Mucosa of descending colon (tissue), 3 donors: ENCODE data around the gene MIX23. TPM values are rescaled to one million over a fixed set of nuclear protein-coding genes. Genes with fewer than 3 reads are reported as not detected.

Experiments
- ATAC-seq: fragments of 200-7000 bp; cut with Tn5 transposase; one replicate; pipeline ENCODE4 v1.9.1; 2020; ENCODE audit warnings: mild to moderate bottlenecking, moderate library complexity
- DNase-seq, 3 donors: peaks; one replicate each; pipeline ENCODE4 v3.0.0-alpha.2; 2020
- H3K36me3 ChIP-seq: fragments of 200-600 bp; one replicate; pipeline ENCODE4 v1.8.0; 2021; ENCODE audit warnings: low read depth, mild to moderate bottlenecking
- H3K4me1 ChIP-seq: fragments of 200-600 bp; one replicate; pipeline ENCODE4 v1.8.0; 2021; ENCODE audit warnings: low read depth, mild to moderate bottlenecking
- H3K4me3 ChIP-seq: fragments of 200-600 bp; one replicate; pipeline ENCODE4 v1.8.0; 2021; ENCODE audit warnings: mild to moderate bottlenecking
- H3K9me3 ChIP-seq: fragments of 200-600 bp; one replicate; pipeline ENCODE4 v1.8.0; 2021; ENCODE audit warnings: mild to moderate bottlenecking
- intact Hi-C, 2 donors: fragments of 100-400 bp; cut with DNase I in 1 of 2; cut with micrococcal nuclease in 1 of 2; formaldehyde crosslinking; loops; one replicate each; pipeline versions ENCODE4 v1.11.0 to v1.11.1; 2022; cut with DNase I, micrococcal nuclease
- total RNA-seq, 3 donors: library from RNA; stranded (reverse); fragmentation: NEBNext Ultra II Directional in 2 of 3; extraction: Animal tissue kit (Norgen Biotek cat#: 25700) in 2 of 3; gene quantifications; one replicate each; pipeline versions ENCODE4 v1.2.1 to v1.2.4, GENCODE V29; 2021 to 2023
- TF ChIP-seq, protein P1 (sequence below): fragments of 200-600 bp; IDR thresholded peaks from one replicate; pipeline ENCODE4 v1.8.0; 2022; ENCODE audit warnings: antibody characterized with exemption, mild to moderate bottlenecking
- donor health status: DM: no; HTN: no; CAD: no; lungs with moderate emphysema.
- donor health status: DM: no; HTN: no; CAD: no.
- donor health status: DM: no; HTN: yes; CAD: no.

Gene MIX23
- total RNA-seq, 3 donors from 2014 or later, result 27.5 to 37.7 (median 33.2) TPM

DNA sequence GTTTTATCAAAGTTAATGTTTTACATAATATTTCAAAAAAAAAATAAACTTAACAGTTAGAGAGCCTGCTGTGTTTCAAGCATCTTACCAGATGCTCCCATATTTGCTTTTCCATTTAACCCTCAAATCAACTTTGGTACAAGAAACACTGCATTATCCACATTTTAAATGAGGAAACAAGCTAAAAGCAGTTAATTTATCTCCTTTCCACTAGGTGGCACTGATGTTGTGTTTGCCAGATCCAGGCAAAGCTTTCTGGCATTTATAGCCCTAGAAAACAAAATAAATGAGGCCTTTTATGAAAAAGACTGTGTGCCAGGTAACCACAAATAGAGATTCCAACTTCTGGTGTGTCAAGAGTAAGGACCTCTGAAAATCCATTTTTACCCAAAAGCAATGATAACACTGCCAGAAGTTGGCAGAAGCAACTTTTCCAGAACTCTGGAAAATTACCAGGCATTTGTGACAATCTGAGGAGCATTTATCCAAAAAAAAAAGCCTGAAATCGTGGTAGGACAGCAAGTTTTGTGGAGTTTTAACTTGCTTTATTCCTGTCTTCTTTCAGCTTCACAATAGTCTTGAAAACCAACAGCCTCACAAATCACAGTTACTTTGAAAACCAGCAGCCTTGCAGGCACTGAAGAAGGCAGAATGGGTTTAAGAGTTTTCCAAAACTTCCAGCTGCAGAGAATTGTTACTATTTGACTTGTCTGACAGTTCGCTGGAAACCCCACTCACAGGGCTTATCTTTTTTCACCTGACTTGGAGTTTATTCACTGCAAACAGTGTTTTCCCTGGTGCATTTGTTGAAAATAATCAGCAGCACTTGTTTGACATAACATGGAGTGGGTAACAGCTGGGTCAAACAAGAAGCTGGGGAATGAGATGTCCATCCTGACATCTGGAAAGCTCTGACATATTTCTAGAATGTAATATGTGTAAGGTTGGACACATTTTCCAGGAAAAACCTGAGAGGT lies 10.1 kb upstream of the MIX23 start:
- Histone ChIP-seq H3K9me3 (no peaks in the 10 kb centered on the region), H3K4me3 (no peak overlapping the region), H3K36me3 (no peaks in the 10 kb centered on the region), H3K4me1 (no peaks in the 10 kb centered on the region)
- DNase-seq (no peak), ATAC-seq (peak; percentile 62)
- intact Hi-C loops, result loop anchor here (10.0 kb wide), 2 partner anchors 282 to 292 kb away; partner anchors contain the start of gene PARP14 (in 1 of the 2)
- TF ChIP-seq, protein P1, sequence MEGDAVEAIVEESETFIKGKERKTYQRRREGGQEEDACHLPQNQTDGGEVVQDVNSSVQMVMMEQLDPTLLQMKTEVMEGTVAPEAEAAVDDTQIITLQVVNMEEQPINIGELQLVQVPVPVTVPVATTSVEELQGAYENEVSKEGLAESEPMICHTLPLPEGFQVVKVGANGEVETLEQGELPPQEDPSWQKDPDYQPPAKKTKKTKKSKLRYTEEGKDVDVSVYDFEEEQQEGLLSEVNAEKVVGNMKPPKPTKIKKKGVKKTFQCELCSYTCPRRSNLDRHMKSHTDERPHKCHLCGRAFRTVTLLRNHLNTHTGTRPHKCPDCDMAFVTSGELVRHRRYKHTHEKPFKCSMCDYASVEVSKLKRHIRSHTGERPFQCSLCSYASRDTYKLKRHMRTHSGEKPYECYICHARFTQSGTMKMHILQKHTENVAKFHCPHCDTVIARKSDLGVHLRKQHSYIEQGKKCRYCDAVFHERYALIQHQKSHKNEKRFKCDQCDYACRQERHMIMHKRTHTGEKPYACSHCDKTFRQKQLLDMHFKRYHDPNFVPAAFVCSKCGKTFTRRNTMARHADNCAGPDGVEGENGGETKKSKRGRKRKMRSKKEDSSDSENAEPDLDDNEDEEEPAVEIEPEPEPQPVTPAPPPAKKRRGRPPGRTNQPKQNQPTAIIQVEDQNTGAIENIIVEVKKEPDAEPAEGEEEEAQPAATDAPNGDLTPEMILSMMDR, result peak; percentile 14

DNA sequence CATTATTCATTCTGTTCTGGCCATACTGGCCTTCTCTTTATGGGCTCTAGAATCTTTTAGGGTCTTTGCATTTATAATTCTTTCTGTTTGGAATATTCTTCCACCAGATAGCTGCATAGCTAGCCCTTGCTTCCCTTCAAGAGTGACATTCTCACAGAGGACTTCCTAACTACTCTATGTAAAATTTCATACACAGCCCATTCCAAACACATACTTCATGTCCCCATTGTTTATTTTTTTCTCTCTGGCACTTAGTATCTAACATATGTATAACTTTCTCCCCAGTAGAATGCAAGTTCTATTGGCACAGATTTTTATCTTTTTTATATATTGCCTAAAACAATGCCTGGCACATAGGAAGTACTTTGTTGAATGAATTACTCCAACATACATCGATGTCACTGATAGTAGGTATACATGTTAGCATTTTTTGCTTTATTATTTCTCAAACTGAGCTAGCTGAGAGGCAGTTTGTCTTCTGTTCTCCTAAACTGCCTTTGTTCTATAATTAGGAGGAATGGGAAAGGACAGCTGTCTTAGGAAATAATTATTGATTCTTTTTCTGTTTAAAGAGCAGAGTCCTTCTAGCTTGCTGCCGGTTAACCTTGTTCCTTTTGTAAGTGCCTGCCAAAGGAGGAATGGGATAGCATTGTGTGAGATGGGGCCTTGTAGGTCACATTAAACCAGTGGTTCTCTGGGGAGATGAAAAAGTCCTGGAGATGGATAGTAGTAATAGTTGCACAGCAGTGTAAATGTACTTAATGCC lies 8.8 kb upstream of the MIX23 start:
- H3K9me3 ChIP-seq, result no peaks in the 10 kb centered on the region
- no peak overlapping the region for H3K4me3 ChIP-seq
- intact Hi-C loops, result loop anchor here (10.0 kb wide), 2 partner anchors 283 to 293 kb away; partner anchors contain the start of gene PARP14 (in 1 of the 2)
- TF ChIP-seq, protein P1, result no peak
- DNase-seq (no peak), ATAC-seq (no peak)
- no peaks in the 10 kb centered on the region for H3K36me3 ChIP-seq
- H3K4me1 ChIP-seq, result peaks cover 7% of the 10 kb centered on the region

DNA sequence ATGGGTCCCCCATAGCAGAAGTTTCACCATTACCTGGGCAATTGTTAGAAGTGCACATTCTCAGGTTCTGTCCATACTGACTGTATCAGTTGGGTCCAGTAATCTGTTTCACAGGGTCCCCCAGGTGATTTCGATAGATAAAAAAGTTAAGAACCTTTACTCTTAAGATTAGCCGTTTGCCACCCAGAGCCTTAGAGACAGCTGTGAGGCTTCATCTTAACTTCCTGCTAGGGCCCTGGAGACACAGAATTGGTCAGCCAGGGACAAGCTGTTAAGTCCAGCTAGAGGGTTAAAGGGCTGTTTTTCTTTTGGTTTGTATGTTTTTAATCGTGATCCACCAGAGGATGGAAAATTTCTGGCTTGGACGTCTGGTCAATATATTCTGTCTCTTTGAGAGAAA lies 7.6 kb upstream of the MIX23 start:
- intact Hi-C loops, result loop anchor here (10.0 kb wide), 2 partner anchors 284 to 294 kb away; partner anchors contain the start of gene PARP14 (in 1 of the 2)
- no peak for DNase-seq
- H3K4me1 ChIP-seq, result peaks cover 13% of the 10 kb centered on the region
- no peaks in the 10 kb centered on the region for H3K9me3 ChIP-seq
- TF ChIP-seq, protein P1, result no peak
- no peaks in the 10 kb centered on the region for H3K36me3 ChIP-seq
- H3K4me3 ChIP-seq, result no peak overlapping the region
- no peak for ATAC-seq

DNA sequence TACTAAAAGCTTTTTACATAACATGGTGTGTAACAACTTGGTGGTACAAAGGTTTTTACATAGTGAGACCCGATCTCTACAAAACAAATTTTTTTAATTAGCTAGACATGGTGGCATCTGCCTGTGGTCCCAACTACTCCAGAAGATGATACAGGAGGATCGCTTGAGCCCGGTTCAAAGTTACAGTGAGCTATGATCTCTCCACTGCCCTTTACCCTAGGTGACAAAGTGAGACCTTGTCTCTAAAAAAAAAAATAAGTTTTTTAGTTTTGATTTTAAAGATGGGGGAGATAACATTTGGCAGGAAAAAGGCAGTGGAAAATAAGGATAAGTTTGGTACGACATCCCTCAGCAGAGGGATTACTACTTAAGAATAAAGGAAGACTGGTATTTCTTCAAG lies 6.9 kb upstream of the MIX23 start:
- DNase-seq (no peak), ATAC-seq (no peak)
- no peaks in the 10 kb centered on the region for H3K9me3 ChIP-seq
- no peak overlapping the region for H3K4me3 ChIP-seq
- no peaks in the 10 kb centered on the region for H3K36me3 ChIP-seq
- peaks cover 16% of the 10 kb centered on the region for H3K4me1 ChIP-seq
- TF ChIP-seq, protein P1, result no peak
- intact Hi-C loops, result loop anchor here (10.0 kb wide), 2 partner anchors 285 to 295 kb away; partner anchors contain the start of gene PARP14 (in 1 of the 2)

DNA sequence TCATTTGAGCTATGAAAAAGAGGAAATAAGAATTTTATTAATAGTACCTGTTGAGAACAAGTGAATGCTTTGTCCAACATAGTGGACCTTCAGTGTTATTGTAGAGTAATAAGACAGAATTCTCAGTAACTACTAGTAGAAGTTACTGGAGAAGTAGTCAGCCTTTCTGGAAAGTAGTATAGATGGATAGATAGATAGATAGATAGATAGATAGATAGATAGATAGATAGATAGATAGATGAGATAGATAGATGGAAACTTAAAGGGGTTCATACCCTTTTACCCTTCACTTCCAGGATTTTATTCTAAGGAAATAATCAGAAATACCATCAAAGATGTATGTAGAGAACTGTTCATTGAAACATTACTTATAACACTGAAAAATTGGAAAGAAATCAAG lies 6.2 kb upstream of the MIX23 start:
- intact Hi-C loops, result no loop called here
- TF ChIP-seq, protein P1, result no peak
- ATAC-seq (no peak), DNase-seq (no peak)
- H3K4me1 ChIP-seq, result peaks cover 16% of the 10 kb centered on the region
- no peaks in the 10 kb centered on the region for H3K9me3 ChIP-seq
- no peaks in the 10 kb centered on the region for H3K36me3 ChIP-seq
- H3K4me3 ChIP-seq, result no peak overlapping the region
